G401.6 (cell line): ENCODE results near the gene IL11.
"Not testable (repeated sequence)": the region's sequence is repeated elsewhere in the genome, so short reads cannot be mapped to it uniquely, and the experiment has no call there.

Source experiments
- FAIRE-seq: peaks from 2 replicates; lab custom pipeline; 2012; peaks lifted over from hg19 to GRCh38; lab: Jason Lieb, UNC

IL11 gene

DNA sequence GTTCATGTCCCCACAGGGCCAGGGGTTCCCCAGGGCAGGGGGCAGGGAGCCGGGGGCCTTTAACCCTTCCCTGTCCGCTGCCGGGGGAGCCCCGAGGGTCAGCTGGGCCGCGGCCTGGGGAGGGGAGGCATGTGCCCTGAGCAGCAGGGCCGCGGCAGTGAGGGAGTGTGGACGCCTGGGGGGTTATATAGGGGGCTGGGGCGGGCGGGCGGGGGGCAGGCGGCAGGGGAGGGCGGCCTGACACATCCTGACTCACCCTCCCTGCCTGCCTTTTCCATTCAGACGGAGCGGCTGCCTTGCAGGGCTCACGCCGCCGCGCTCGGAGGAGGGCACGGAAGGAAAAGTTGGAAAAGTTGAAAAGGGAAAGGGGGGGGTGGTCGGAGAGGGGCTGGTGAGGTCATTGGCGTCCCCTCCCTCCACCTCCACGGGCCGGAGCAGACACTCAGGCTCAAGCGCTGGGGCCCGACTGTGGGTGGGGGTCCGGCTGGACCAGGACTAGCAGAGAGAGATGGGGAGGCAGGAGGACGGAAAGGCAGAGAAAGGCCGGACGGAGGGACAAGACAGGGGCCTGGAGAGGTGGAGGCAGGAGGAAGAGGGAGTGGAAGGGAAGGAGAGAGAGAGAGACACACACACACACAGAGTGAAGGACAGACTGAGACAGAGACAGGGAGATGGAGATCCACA is at the start of gene IL11:
Gene IL11, minus strand, starts transcription at position 159 of the 684 bp plus-strand sequence. Its CDS starts 153 bp downstream, at position 6.
- no peak for FAIRE-seq

DNA sequence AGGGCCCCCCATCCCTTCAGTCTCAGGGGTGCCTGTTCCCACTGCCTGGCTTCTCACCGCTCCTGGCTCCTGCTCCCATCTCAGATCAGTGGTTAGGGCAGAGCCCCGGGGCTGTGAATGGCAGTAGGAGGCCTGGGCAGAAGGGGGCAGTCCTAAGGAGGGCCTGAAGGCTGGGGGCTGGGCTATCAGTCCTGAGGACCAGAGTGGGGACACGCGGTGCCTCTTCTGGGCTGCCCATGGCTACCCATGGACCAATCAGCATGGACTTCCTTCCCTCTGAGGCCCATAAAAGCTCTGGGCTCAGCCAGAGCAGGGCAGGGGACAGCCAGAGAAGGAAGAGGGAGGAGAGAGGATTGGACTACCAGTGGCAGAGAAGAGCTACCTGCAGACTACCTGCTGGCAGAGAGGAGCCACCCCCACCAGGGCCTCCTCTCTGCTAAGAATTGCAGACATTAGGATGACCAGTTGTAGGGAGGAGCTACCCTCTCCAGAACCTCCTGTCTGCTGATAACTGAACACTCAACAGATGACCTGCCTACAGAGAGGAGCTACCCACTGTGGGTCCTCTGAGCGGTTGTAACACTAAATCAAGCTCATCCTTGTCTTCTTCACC is 49.5 kb upstream of the IL11 start:
- no peak for FAIRE-seq

DNA sequence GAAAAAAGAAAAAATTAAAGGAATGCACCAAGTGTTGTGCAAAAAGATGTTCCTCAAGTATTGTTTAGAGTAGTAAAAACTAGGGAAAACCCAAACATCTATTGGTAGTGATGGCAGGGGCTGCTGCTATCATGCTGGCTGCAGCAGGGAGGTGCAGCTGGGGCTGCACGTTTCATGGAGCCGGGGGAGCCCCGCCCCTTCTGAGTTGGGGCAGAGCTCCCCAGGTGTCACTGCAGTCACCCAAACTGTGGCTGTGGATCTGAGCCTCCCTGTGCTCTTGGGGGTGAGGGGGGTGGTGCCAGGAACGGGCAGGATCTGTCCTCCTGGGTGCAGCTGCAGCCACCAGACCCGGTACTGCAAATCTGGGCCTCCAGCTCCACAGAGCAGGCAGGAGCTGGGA is 48.8 kb upstream of the IL11 start:
- no peak for FAIRE-seq

DNA sequence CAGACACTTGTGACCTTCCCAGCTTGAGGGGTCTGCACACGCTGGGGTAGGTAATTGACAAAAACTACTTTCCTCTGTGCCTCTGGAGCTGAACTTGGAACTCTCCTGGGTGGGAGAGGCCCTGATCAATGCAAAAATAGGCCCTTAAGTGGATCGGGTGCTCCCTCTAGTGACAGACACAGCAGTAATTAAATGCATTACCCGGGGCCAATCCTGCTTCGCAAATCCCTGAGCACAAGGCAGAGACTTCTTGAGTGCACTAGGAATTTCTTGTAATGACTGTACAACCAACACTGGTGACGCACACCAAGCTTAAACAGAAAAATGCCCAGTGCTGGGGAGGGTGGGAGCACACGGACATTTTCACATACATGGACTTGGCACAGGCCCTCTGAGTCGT is 47.9 kb upstream of the IL11 start:
- FAIRE-seq = peak; percentile 91

DNA sequence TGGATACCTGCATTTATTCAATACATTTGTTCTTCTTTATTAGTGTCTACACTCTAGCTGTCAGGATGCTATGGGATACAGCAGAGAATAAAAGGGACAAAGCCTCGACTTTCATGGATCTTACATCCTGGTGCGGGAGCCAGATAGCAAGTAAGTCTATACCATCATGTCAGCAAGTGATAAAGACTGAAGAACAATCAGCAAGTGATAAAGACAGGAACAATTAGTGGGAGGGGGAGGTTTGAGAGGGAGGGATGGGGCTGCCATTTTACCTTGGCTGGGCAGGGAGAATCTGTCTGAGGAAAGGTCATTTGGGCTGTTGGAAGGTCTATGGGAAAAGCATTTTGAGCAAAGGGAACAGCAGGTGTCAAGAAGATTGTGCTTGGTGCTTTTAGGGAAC is 39.9 kb upstream of the IL11 start:
- FAIRE-seq = no peak

DNA sequence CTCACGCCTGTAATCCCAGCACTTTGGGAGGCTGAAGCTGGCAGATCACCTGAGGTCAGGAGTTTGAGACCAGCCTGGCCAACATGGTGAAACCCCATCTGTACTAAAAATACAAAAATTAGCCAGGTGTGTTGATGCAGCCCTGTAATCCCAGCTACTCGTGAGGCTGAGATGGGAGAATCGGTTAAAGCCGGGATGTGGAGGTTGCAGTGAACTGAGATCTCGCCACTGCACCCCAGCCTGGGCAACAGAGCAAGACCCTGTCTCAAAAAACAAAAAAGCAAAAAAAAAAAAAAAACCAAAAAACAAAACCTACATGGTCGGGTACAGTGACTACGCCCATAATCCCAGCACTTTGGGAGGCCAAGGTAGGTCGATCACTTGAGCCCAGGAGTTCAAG is 38.9 kb upstream of the IL11 start:
- not testable (repeated sequence) for FAIRE-seq

DNA sequence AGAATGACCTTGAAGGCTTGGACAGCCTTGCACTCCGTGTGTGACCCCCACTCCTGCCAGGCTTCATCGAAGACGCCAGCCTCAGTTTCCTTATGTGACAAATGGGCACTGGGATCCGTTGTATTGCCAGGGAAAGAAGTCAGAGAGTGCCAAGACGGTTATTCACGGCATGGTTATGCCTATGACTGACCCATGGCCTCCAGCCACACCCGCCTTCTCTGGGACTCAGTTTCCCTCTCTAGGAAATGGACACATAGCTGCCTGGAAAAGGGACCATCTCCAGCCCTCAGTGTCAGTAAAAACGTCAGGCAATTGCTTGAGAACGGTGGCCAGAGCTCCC is 38.2 kb upstream of the IL11 start:
- FAIRE-seq = no peak

DNA sequence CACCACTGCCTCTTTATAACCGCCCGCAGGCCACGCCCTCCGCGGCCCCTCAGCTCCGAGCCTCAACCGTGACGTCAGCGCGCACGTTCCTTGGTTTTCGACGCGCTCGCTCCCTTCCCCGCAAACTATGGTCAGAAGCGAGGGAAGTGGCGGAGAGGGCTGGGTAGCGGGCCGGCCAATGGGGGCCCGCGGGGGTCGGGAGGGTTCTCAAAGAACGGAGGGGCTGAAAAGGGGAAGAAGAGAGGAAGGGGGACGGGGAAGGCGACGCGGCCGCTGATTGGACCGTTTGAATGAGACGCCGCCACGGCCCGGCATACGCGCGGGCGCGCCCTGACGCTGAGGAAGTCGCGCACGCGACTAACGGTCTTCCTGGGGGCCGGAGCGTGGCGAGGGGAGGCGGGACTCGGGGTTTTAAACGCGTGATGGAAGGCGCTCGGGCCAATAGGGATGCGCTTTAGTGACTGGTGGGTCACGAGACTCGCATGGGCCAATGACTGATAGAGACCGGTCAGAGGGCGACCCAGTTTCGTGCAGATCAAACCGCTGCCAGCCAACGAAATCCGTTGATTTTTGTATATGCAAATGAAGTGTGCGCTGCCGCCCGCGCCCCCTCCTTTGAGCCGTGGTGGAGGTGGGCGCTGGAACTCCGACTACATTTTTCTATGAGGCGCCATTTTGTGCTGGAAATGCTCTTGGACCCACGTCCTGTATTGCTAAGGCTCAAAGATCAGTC is 37.7 kb upstream of the IL11 start:
- FAIRE-seq = peak; percentile 98

DNA sequence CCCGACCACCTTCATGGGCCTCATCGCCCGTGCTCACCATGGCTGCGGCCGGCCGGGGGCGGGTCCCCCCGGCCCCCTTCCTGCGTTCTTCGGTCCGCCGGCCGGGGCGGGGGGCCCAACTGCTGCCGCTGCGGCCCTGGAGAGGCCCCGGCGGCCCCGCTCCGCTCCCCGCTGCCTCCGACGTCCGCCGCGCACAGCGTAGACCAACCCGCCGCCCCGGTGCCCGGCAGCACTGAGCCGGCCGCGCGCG is 37.2 kb upstream of the IL11 start, which contains the start of gene UBE2S:
Gene UBE2S, minus strand, starts transcription at position 239 of the 250 bp plus-strand sequence. Its CDS starts 199 bp downstream, at position 40.
- FAIRE-seq = not testable (repeated sequence)

DNA sequence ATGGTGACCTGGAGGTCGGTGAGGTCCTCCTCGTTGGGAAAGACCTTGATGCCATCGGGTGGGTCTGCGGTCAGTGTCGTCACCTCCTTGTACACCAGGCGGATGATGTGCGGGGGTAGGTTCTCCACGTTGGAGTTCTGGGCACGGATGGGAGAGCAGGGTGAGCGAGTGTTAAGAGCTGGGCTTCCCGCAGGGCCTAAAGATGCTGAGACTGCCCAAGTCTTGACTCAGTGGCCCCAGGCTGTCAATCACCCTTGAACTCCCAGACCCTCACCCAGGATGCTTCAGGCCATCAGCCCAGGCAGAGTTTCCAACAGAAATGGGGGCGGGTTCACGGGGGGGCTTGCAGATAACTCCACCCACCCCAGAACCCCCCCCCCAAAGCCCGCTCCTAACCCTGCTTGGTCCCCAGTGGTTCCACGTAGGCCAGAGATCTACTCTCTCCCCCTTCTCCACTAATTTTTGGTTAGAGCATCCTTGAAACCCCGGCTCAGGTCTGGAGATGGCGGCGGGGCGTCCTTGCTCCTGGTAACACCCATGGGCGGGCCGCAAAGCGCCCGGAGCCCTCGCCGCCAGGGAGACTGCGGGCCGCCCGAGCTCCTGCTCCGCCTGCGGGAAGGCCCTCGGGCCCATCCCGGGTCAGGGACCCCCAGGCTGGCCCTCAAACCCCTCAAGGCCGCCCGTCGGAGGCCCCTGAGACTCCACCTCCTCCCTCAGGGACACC is 36.7 kb upstream of the IL11 start:
- no peak for FAIRE-seq

DNA sequence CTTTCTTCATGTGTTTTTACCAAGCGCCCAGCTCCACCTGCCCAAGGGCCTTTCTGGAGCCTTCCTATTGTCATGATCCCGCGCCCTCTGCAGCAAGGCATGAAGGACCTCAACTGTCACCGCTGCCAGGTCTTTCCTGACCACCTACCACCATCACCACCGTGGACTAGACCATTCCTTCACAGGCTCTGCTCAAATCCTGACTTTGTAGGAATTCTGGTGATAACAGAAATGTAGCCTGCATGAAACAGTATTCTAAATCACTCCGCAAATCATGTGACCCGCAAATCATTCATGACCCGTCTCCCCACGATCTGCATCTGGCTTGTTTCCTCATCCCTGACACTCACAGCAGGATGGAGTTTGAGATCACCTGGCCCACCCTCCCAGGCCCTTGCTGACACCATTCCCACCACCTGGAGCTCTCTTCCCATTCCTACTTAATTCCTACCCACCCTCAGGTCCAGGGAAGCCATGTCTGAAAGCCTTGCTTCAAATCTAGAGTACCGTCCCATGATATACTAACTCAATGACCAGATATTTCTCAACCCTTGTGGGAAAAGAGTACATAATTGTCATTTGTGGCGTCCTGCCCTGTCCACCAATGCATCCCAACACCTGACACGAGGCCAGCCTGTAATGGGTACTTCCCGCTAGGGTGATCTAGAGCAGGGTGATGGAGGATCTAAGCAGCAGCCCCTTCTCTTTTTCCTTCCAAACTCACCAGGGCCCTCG is 36.0 kb upstream of the IL11 start:
- no peak for FAIRE-seq

DNA sequence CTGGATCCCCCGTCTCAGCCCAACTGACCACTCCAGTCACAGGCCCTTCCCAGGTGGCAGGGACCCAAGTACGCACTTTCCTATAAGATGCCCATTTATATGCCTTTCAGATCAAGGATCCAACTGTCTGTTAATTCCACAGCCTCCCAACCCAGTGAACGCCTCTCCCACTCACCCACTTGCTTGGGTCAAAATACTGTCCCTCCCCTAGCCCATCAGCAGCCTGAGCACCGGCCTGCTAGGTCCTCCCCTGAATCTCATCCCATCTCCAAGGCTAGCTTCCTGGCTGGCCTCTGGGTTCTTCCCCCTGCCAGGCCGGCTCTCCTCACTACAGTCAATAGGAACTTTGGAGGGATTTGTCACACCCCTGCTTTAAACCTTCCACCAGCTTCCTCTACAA is 35.4 kb upstream of the IL11 start:
- FAIRE-seq = no peak

DNA sequence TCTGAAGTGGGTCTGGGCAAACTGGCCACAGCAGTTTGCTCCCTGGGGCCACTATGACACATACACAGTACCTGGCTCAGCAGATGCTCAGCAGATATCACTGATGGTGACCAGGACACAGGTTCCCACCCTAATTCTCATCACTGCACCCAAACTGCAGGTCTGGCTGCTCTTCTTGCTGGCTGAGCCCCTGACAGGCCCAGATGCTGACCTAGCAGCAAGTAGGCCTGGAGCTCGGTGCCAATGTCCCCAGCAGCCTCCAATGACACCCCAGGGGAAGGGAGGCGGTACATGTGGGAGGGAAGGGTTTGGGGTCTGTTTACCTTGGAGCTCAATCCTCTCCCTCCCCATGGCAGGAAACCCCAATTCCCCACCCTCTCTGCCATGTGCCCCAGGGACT is 32.2 kb upstream of the IL11 start:
- no peak for FAIRE-seq

DNA sequence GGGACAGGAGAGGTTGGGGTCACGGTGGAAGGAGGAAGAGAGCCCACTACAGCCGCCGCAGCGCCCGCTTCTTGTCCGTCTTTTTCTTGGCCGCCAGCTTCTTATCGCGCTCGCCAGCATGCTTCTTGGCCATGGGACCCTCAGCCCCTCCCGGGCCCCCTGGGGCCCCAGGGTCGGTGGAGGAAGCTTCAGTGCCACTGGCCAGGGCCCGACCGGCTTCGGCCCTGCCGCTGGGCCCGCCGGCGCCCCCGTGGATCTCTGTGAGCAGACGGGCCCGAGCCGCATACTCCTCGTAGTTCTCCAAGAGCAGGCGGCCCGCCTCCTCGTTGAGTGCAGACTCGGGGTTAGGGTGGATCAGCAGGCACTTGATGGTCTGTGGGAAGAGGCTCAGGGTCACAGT is 31.1 kb upstream of the IL11 start:
- FAIRE-seq = not testable (repeated sequence)

DNA sequence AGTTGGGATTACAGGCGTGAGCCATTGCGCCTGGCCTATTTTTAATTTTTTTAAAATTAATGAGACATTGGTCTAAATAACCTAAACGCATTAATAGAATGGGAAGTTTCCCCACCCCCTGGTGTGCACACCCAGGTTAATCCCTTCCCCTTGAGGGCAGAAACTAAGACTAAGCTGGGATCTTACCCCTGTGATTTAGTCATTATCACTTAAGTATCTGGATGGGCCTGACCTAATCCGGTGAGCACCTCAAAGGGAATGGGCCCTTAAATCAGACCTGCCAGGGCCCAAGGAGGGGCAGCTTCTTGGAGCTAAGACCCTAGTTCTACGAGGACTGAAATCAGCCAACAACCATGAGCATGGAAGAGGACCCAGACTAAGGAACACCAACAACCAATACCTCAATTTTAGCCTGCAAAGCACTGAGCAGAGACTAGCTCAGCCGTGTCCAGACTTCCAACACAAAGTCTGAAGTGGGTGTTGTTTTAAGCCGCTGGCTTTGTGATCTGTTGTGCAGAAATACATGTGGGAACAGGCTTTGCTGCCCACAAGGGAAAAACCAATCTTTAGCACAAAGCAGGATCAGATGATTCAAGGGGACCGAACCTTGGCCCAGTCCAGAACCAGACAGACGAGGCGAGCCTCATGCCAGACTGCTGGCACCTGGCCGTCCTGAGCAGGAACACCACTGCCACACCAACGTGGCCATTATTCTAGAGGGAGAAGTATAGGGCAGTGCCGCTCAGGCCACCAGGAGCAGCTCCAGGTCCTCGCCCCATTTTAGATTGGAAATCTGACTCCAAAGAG is 30.2 kb upstream of the IL11 start:
- peak; percentile 95 for FAIRE-seq

DNA sequence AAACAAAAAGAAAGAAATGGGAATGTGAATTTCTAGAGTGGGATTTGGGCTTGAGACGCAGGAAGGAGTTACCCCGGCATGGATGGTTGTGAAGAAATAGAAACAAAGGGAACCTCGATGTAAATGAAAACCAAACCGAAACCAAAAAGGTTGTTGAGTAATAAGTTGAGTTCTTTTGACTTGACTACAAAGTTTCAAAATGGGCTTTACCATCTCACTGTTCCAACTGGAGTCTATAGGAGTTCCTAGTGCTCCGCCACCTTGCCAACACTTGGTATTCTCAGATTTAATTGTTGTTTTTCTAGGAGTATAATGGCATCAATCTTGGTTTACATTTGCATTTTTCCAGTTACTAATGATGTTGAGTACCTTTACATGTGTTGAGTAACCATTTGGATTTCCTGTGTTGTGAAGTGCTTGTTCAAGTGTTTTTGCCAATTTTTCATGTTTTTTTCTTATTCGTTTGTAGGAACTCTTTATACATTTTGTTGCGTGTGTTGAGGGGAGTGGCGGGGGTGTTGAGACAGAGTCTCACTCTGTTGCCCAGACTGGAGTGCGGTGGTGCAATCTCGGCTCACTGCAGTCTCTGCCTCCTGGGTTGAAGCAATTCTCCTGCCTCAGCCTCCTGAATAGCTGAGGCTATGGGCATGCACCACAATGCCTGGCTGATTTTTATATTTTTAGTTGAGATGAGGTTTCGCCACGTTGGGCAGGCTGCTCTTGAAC is 28.1 kb upstream of the IL11 start:
- peak; percentile 61 for FAIRE-seq

DNA sequence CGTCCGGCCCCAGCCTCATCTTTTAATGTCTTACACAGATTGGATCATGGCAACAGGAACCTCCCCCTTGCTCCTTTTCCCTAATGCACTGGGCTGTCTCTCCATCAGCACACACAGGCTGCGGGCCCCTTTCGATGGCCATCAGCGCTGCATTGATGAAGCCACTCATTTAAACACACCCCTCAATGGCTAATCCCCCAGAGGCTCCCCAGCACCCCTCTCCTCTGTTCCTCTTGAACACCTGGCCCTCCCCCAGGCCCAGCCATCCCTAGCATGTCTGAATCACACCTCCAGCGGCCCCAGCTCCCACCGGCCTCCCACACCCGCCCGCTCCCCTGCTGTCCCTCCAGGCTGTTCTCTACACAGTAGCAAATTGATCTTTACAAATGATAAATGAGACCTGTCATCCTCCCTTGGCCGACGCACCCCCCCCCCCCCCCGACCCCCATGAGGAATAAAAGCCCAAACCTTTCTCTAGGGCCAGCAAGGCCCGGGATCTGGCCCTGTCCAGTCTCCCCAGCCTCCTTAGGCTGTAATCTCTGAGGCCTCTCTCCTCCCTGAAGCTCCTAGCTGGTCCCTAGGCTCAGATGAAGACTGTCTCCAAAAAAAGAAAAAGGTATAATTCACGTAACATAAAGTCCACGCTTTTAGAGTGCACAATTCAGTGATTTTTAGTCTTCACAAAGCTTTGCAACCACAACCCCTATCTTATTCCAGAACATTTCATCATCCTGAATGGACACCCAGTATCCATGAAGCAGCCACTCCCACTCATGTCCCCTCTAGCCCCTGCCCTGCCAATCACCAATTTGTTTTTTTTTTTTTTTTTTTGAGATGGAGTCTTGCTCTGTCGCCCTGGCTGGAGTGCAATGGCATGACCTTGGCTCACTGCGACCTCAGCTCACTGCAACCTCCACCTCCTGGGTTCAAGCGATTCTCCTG is 22.8 kb upstream of the IL11 start:
- FAIRE-seq = no peak

DNA sequence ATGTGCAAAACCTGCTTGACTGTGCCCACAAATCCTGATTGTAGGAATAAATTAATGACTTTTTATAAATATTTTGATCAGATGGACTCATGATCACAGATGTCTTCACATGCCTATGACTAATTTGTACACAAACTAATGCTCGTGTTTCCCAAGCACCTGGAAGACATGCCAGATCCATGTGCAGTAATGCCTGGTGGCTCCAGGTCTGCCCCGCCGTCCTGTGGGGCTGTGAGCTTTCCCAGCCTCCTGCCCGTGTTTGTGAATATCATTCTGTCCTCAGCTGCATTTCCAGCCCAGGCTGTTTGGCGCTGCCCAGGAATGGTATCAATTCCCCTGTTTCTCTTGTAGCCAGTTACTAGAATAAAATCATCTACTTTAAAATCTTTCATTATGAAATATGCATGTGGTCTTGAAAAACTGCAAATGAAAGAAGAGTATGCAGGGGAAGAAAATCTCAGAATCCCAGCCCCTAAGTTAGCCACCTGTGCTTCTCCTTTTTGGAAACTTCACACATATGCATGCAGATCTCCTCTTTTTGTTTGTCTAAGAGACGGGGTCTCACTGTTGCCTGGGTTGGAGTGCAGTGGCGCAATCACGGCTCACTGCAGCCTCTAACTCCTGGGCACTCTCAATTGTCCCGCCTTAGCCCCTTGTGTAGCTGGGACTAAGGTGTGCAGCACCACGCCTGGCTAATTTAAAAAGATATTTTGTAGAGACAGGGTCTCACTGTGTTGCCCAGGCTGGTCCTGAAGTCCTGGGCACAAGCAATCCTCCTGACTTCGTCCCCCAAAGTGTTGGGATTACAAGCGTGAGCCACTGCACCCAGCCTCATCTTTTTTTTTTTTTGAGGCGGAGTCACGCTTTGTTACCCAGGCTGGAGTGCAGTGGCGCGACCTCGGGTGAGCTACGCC is 21.7 kb upstream of the IL11 start:
- no peak for FAIRE-seq
